ENCODE data around the gene PSME3IP1.

GRCh38 chr16:57128771-57129389, 57.0 kb downstream of the PSME3IP1 start:
- TF ChIP-seq, protein P1, sequence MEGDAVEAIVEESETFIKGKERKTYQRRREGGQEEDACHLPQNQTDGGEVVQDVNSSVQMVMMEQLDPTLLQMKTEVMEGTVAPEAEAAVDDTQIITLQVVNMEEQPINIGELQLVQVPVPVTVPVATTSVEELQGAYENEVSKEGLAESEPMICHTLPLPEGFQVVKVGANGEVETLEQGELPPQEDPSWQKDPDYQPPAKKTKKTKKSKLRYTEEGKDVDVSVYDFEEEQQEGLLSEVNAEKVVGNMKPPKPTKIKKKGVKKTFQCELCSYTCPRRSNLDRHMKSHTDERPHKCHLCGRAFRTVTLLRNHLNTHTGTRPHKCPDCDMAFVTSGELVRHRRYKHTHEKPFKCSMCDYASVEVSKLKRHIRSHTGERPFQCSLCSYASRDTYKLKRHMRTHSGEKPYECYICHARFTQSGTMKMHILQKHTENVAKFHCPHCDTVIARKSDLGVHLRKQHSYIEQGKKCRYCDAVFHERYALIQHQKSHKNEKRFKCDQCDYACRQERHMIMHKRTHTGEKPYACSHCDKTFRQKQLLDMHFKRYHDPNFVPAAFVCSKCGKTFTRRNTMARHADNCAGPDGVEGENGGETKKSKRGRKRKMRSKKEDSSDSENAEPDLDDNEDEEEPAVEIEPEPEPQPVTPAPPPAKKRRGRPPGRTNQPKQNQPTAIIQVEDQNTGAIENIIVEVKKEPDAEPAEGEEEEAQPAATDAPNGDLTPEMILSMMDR (conservative IDR thresholded peaks at IDR 0.05; ENCODE audit: low read length) = no peak
- TF ChIP-seq EZH2phosphoT487 (IDR thresholded peaks at IDR 0.05; ENCODE audit: borderline replicate concordance) = no peak
